SJSA1 (cell line): ENCODE measurements around the gene ACSF2. TPM values are rescaled to one million over a fixed set of nuclear protein-coding genes. Genes with fewer than 3 reads are reported as not detected.

Experiments used
- DNase-seq, 2 experiments: peaks; one replicate each; pipeline ENCODE4 v3.0.0-alpha.2; 2015 to 2020; ENCODE audit warnings: low spot score in 2 of 2, low read depth in 1 of 2
- H3K27ac ChIP-seq: fragments of 250-450 bp; sonication (Bioruptor Pico); 2 replicates; pipeline ENCODE4 v1.5.1; 2020; ENCODE audit warnings: mild to moderate bottlenecking, moderate library complexity
- H3K27me3 ChIP-seq: fragments of 250-450 bp; sonication (Bioruptor Pico); replicated peaks from 2 replicates; pipeline ENCODE4 v1.5.1; 2020; ENCODE audit warnings: mild to moderate bottlenecking, moderate library complexity
- H3K36me3 ChIP-seq: fragments of 250-450 bp; sonication (Bioruptor Pico); 2 replicates; pipeline ENCODE4 v1.5.1; 2020; ENCODE audit warnings: mild to moderate bottlenecking
- H3K4me1 ChIP-seq: fragments of 250-450 bp; sonication (Bioruptor Pico); replicated peaks from 2 replicates; pipeline ENCODE4 v1.6.1; 2021; ENCODE audit warnings: mild to moderate bottlenecking
- H3K4me3 ChIP-seq: fragments of 250-450 bp; sonication (Bioruptor Pico); 2 replicates; pipeline ENCODE4 v1.5.1; 2020; ENCODE audit warnings: mild to moderate bottlenecking
- H3K9me3 ChIP-seq: fragments of 250-450 bp; sonication (Bioruptor Pico); replicated peaks from 2 replicates; pipeline ENCODE4 v1.5.1; 2020; ENCODE audit warnings: mild to moderate bottlenecking
- total RNA-seq: library from RNA; depleted of rRNA; stranded (reverse); fragments of >200 nt; shearing (Covaris generic); gene quantifications from 2 replicates; pipeline ENCODE4 v1.2.3, GENCODE V29; 2014

Gene ACSF2
- total RNA-seq, 1 experiment from 2014 or later, result 26.5 TPM

- Histone ChIP-seq H3K36me3 (no peaks in the 10 kb centered on the region), H3K27ac (no peak overlapping the region)
These were observed 76.4 kb downstream of the ACSF2 start for GRCh38 chr17:50502301-50502990.

GRCh38 chr17:50505591-50506130 lies 79.6 kb downstream of the ACSF2 start:
- Histone ChIP-seq H3K9me3 (no peaks in the 10 kb centered on the region), H3K4me1 (peaks cover 9% of the 10 kb centered on the region), H3K4me3 (no peak overlapping the region), H3K27ac (no peak overlapping the region), H3K27me3 (peaks cover 12% of the 10 kb centered on the region; the same call in 1 of the 2 replicates), H3K36me3 (no peaks in the 10 kb centered on the region)
- DNase-seq, result no peak

More at GRCh38 chr17:50502301-50502990, 76.4 kb downstream of the ACSF2 start:
- no peaks in the 10 kb centered on the region for H3K9me3 ChIP-seq
- peaks cover 8% of the 10 kb centered on the region; the same call in 1 of the 2 replicates for H3K27me3 ChIP-seq
- no peak overlapping the region for H3K4me3 ChIP-seq
- DNase-seq, result no peak
- H3K4me1 ChIP-seq, result no peaks in the 10 kb centered on the region

- no peak for DNase-seq
- H3K27ac ChIP-seq, result no peak overlapping the region
- no peak overlapping the region for H3K4me3 ChIP-seq
- peaks cover 9% of the 10 kb centered on the region for H3K4me1 ChIP-seq
- H3K9me3 ChIP-seq, result no peaks in the 10 kb centered on the region
- no peaks in the 10 kb centered on the region for H3K36me3 ChIP-seq
- H3K27me3 ChIP-seq, result peaks cover 16% of the 10 kb centered on the region; the same call in 1 of the 2 replicates
These were observed 80.3 kb downstream of the ACSF2 start for GRCh38 chr17:50506298-50506697.

GRCh38 chr17:50507871-50508572 lies 82.0 kb downstream of the ACSF2 start, which contains the start of gene MYCBPAP:
TSS of gene MYCBPAP (plus strand) at chr17:50508439. CDS start at chr17:50508675, 236 bp downstream.
- DNase-seq, result peak; percentile 22 to 70
- Histone ChIP-seq H3K9me3 (no peaks in the 10 kb centered on the region), H3K4me1 (peaks cover 9% of the 10 kb centered on the region), H3K36me3 (no peaks in the 10 kb centered on the region), H3K27me3 (peaks cover 19% of the 10 kb centered on the region; the same call in 1 of the 2 replicates), H3K4me3 (peak within 1 kb of the TSS; percentile 36), H3K27ac (no peak within 1 kb of the TSS)

GRCh38 chr17:50508573-50509460 lies 82.8 kb downstream of the ACSF2 start:
- H3K4me3 ChIP-seq, result peak overlapping the region; percentile 36
- no peak for DNase-seq
- peaks cover 19% of the 10 kb centered on the region; the same call in 1 of the 2 replicates for H3K27me3 ChIP-seq
- no peak overlapping the region for H3K27ac ChIP-seq
- no peaks in the 10 kb centered on the region for H3K9me3 ChIP-seq
- no peaks in the 10 kb centered on the region for H3K36me3 ChIP-seq
- H3K4me1 ChIP-seq, result peaks cover 9% of the 10 kb centered on the region

GRCh38 chr17:50511058-50511457 lies 85.0 kb downstream of the ACSF2 start:
- Histone ChIP-seq H3K36me3 (no peaks in the 10 kb centered on the region), H3K27me3 (peaks cover 19% of the 10 kb centered on the region; the same call in 1 of the 2 replicates), H3K4me3 (no peak overlapping the region), H3K4me1 (peaks cover 9% of the 10 kb centered on the region), H3K27ac (no peak overlapping the region), H3K9me3 (no peaks in the 10 kb centered on the region)
- no peak for DNase-seq

- H3K27me3 ChIP-seq, result peaks cover 8% of the 10 kb centered on the region; the same call in 1 of the 2 replicates
- peaks cover 2% of the 10 kb centered on the region for H3K4me1 ChIP-seq
- no peak for DNase-seq
- H3K4me3 ChIP-seq, result no peak overlapping the region
- H3K27ac ChIP-seq, result no peak overlapping the region
- H3K9me3 ChIP-seq, result no peaks in the 10 kb centered on the region
- H3K36me3 ChIP-seq, result no peaks in the 10 kb centered on the region
These were observed 87.5 kb downstream of the ACSF2 start for GRCh38 chr17:50513495-50513894.

- 0 out of 2 replicates have a peak, but pooled peaks cover 6% of the 10 kb centered on the region for H3K27me3 ChIP-seq
- no peak for DNase-seq
- no peaks in the 10 kb centered on the region for H3K9me3 ChIP-seq
- H3K36me3 ChIP-seq, result no peaks in the 10 kb centered on the region
- no peaks in the 10 kb centered on the region for H3K4me1 ChIP-seq
- H3K27ac ChIP-seq, result no peak overlapping the region
- H3K4me3 ChIP-seq, result no peak overlapping the region
These were observed 88.4 kb downstream of the ACSF2 start for GRCh38 chr17:50514388-50514787.

GRCh38 chr17:50514936-50515702 lies 89.1 kb downstream of the ACSF2 start:
- Histone ChIP-seq H3K27ac (no peak overlapping the region), H3K27me3 (0 out of 2 replicates have a peak, but pooled peaks cover 6% of the 10 kb centered on the region)

GRCh38 chr17:50517011-50517410 lies 91.0 kb downstream of the ACSF2 start:
- no peak for DNase-seq
- H3K27ac ChIP-seq, result no peak overlapping the region
- H3K4me1 ChIP-seq, result no peaks in the 10 kb centered on the region
- H3K9me3 ChIP-seq, result no peaks in the 10 kb centered on the region
- no peaks in the 10 kb centered on the region for H3K27me3 ChIP-seq
- H3K36me3 ChIP-seq, result no peaks in the 10 kb centered on the region
- no peak overlapping the region for H3K4me3 ChIP-seq

More at GRCh38 chr17:50514936-50515702, 89.1 kb downstream of the ACSF2 start:
- DNase-seq, result no peak
- Histone ChIP-seq H3K4me3 (no peak overlapping the region), H3K4me1 (no peaks in the 10 kb centered on the region), H3K9me3 (no peaks in the 10 kb centered on the region), H3K36me3 (no peaks in the 10 kb centered on the region)

GRCh38 chr17:50517504-50518383 lies 91.7 kb downstream of the ACSF2 start:
- Histone ChIP-seq H3K36me3 (no peaks in the 10 kb centered on the region), H3K4me1 (no peaks in the 10 kb centered on the region), H3K9me3 (no peaks in the 10 kb centered on the region), H3K27me3 (no peaks in the 10 kb centered on the region), H3K27ac (no peak overlapping the region), H3K4me3 (no peak overlapping the region)
- no peak for DNase-seq
